Parathyroid adenoma (tissue), 2 donors: Measurements from ENCODE around the gene TMEM163.

Source experiments
- H2AFZ ChIP-seq: fragments of 300-600 bp; sonication (generic); one replicate; pipeline ENCODE4 v1.7.0; 2017; ENCODE audit warnings: antibody characterized with exemption, mild to moderate bottlenecking
- H3K27ac ChIP-seq: fragments of 300-600 bp; sonication (generic); one replicate; pipeline ENCODE4 v1.7.0; 2017
- H3K27me3 ChIP-seq: fragments of 300-600 bp; sonication (generic); one replicate; pipeline ENCODE4 v1.7.0; 2017; ENCODE audit warnings: low read length; ENCODE audit not compliant: control insufficient read depth, insufficient read depth
- H3K36me3 ChIP-seq: fragments of 300-600 bp; sonication (generic); one replicate; pipeline ENCODE4 v1.7.0; 2017; ENCODE audit warnings: low read length; ENCODE audit not compliant: control insufficient read depth, insufficient read depth
- H3K4me1 ChIP-seq: fragments of 300-600 bp; sonication (generic); one replicate; pipeline ENCODE4 v1.7.0; 2017; ENCODE audit warnings: control low read depth
- H3K4me2 ChIP-seq: fragments of 300-600 bp; sonication (generic); one replicate; pipeline ENCODE4 v1.7.0; 2017; ENCODE audit warnings: low read length
- H3K4me3 ChIP-seq: fragments of 300-600 bp; sonication (generic); one replicate; pipeline ENCODE4 v1.7.0; 2017; ENCODE audit warnings: low read depth, low read length
- H3K79me2 ChIP-seq: fragments of 300-600 bp; sonication (generic); one replicate; pipeline ENCODE4 v1.7.0; 2017; ENCODE audit warnings: control low read depth
- H3K9ac ChIP-seq: fragments of 300-600 bp; sonication (generic); one replicate; pipeline ENCODE4 v1.7.0; 2017; ENCODE audit warnings: mild to moderate bottlenecking
- H3K9me3 ChIP-seq: fragments of 300-600 bp; sonication (generic); one replicate; pipeline ENCODE4 v1.7.0; 2017; ENCODE audit warnings: low read length; ENCODE audit not compliant: control insufficient read depth
- CTCF ChIP-seq: fragments of 300-600 bp; sonication (generic); IDR thresholded peaks from one replicate; pipeline ENCODE4 v1.7.0; 2017; ENCODE audit warnings: antibody characterized with exemption, mild to moderate bottlenecking
- donor health status: primary hyperparathyroidism.

The TMEM163 gene

GRCh38 chr2:134712299-134712698 is 6.5 kb downstream of the TMEM163 start:
- no peak overlapping the region for H3K9ac ChIP-seq
- no peaks in the 10 kb centered on the region for H3K36me3 ChIP-seq
- H3K4me1 ChIP-seq, result no peaks in the 10 kb centered on the region
- H3K79me2 ChIP-seq, result no peaks in the 10 kb centered on the region
- H2AFZ ChIP-seq, result no peak overlapping the region
- no peak overlapping the region for H3K4me3 ChIP-seq
- no peak overlapping the region for H3K27ac ChIP-seq
- no peaks in the 10 kb centered on the region for H3K27me3 ChIP-seq
- H3K4me2 ChIP-seq, result no peak overlapping the region
- no peaks in the 10 kb centered on the region for H3K9me3 ChIP-seq
- TF ChIP-seq CTCF, result no peak

- no peaks in the 10 kb centered on the region for H3K4me1 ChIP-seq
- H3K9ac ChIP-seq, result no peak overlapping the region
- no peaks in the 10 kb centered on the region for H3K36me3 ChIP-seq
- H3K4me3 ChIP-seq, result no peak overlapping the region
- no peaks in the 10 kb centered on the region for H3K9me3 ChIP-seq
- no peaks in the 10 kb centered on the region for H3K79me2 ChIP-seq
- TF ChIP-seq CTCF, result no peak
- H3K4me2 ChIP-seq, result no peak overlapping the region
- H2AFZ ChIP-seq, result no peak overlapping the region
- no peak overlapping the region for H3K27ac ChIP-seq
- no peaks in the 10 kb centered on the region for H3K27me3 ChIP-seq
Observed at GRCh38 chr2:134711692-134712091, 7.1 kb downstream of the TMEM163 start.

DNA sequence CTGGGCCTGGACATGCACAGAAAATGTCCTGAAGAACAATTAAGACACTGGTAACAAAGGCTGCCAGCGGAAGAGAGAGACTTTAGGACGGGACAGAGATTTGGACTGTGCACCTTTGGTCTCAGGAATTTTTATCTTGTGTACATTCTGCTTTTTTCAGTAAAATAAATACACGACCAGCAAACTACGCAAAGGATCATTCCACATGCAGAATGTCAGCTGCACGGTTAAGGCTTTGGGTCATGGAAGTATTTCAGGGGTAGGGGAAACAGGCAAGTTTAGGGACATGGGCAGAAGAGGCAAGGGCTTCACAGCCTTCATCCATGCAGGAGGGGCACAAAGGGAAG is 11.5 kb downstream of the TMEM163 start:
- no peak overlapping the region for H3K4me2 ChIP-seq
- no peak overlapping the region for H2AFZ ChIP-seq
- H3K9me3 ChIP-seq, result no peaks in the 10 kb centered on the region
- H3K4me1 ChIP-seq, result no peaks in the 10 kb centered on the region
- H3K9ac ChIP-seq, result no peak overlapping the region
- H3K36me3 ChIP-seq, result no peaks in the 10 kb centered on the region
- H3K4me3 ChIP-seq, result no peak overlapping the region
- no peak for TF ChIP-seq CTCF
- H3K79me2 ChIP-seq, result no peaks in the 10 kb centered on the region
- no peaks in the 10 kb centered on the region for H3K27me3 ChIP-seq
- H3K27ac ChIP-seq, result no peak overlapping the region

GRCh38 chr2:134706587-134707329 is 12.0 kb downstream of the TMEM163 start:
- H3K9ac ChIP-seq, result no peak overlapping the region

More at GRCh38 chr2:134706587-134707329, 12.0 kb downstream of the TMEM163 start:
- H3K4me3 ChIP-seq, result no peak overlapping the region
- no peak for TF ChIP-seq CTCF
- no peak overlapping the region for H3K27ac ChIP-seq
- no peak overlapping the region for H3K4me2 ChIP-seq
- no peaks in the 10 kb centered on the region for H3K36me3 ChIP-seq
- H3K4me1 ChIP-seq, result no peaks in the 10 kb centered on the region
- H3K9me3 ChIP-seq, result no peaks in the 10 kb centered on the region
- H2AFZ ChIP-seq, result peak overlapping the region; percentile 51
- H3K27me3 ChIP-seq, result no peaks in the 10 kb centered on the region
- H3K79me2 ChIP-seq, result no peaks in the 10 kb centered on the region
